GM18511 (cell line): ENCODE measurements around the gene C15orf39.
A peak's percentile ranks its signal among the peaks of the same experiment; 100 is the strongest.
"Not testable (repeated sequence)": the region's sequence is repeated elsewhere in the genome, so short reads cannot be mapped to it uniquely, and the experiment has no call there.

ENCODE experiments used
- ATAC-seq: cut with Tn5 transposase; IDR thresholded peaks from one replicate; pipeline ENCODE4 v1.9.1; 2021; ENCODE audit warnings: mild to moderate bottlenecking, moderate library complexity; ENCODE audit not compliant: unreplicated experiment

Gene C15orf39

DNA sequence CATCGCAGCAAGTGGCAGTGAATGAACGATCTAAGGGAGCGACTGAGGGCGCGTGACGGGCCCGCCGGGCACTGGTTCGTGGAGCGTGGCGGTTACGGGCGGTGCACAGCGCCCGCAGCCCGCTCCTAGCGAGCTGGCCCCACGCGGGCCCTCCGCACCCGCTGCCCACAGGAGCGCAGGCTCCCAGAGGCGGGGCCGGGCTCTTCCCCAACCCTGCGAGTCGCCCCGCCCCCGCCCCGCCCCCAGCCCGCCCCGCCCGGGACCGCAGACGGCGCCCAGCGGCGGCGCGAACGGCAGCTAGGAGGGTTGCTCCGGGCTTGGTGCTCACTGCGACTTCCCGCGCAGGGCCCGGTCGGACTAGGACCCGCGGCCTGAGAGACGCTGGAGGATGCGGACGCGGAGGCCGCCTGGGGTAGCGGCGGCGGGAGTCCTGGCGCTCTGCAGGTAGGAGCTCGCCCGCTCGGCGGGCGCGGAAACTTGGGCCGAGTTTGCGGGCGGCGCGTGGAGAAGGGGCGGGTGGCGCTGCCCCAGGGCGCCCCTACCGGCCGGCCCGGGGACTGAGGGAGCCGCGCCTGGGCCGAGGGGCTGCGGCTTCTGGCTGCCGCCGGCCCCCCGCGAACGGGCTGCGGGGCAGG, at the start of gene C15orf39:
Gene C15orf39, plus strand, starts transcription at position 267 of the 635 bp plus-strand sequence. CDS start 4,167 bp downstream, outside the sequence.
- ATAC-seq, result peak; percentile 49

GRCh38 chr15:75152382-75153079, 49.2 kb upstream of the C15orf39 start:
- ATAC-seq, result no peak

DNA sequence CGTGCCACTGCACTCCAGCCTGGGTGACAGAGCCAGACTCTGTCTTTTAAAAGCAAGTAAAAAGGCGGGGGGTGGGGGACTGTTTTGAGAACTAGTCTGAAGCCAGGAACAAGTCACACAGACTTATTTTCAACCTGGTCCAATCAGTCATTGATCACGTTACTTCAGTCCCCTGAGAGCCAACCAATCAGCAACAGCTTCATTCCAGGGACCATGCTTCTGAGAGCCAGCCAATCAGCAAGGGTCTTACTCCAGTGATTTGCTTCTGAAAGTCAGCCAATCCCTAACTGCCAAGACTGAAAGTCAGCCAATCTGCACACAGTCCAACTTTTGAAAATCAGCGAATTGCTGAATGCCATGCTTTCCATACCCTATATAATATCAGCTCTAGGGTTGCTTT, 48.6 kb upstream of the C15orf39 start:
- ATAC-seq, result no peak

DNA sequence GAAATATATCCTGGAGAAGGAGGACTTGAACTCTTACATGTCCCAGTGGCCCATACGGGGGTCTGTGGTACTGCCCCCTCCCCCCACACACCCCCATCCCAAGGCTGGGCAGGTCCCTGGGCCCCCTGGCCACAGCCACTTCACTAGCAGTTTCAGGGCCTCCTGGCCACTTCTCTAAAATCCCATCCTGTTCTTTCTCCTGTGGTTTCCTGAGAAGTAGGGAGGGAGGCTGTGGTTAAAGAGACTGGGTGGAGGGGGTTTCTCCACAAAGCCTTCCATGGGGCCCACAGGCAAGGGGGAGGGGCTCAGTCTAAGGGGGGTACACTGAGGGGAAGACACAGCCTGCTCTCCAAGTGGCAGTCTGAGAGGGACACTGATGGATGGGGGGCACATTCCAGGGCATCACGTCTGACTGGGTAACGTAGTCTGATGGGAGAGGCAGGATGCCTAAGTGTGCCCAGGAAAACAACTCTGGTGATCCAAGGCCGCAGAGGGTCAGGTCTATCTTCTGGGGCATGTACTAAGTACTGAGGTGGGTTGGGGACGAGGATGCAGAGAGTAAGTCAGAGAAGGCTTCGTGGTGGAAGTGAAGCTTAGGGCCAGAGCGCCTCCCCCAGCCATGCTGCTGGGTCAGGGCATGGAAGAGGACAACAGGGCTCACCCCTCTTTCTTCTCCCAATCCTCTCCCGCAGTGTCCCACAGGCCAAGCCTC, 48.0 kb upstream of the C15orf39 start:
- ATAC-seq, result no peak

GRCh38 chr15:75154461-75155062, 47.1 kb upstream of the C15orf39 start:
- ATAC-seq, result no peak

DNA sequence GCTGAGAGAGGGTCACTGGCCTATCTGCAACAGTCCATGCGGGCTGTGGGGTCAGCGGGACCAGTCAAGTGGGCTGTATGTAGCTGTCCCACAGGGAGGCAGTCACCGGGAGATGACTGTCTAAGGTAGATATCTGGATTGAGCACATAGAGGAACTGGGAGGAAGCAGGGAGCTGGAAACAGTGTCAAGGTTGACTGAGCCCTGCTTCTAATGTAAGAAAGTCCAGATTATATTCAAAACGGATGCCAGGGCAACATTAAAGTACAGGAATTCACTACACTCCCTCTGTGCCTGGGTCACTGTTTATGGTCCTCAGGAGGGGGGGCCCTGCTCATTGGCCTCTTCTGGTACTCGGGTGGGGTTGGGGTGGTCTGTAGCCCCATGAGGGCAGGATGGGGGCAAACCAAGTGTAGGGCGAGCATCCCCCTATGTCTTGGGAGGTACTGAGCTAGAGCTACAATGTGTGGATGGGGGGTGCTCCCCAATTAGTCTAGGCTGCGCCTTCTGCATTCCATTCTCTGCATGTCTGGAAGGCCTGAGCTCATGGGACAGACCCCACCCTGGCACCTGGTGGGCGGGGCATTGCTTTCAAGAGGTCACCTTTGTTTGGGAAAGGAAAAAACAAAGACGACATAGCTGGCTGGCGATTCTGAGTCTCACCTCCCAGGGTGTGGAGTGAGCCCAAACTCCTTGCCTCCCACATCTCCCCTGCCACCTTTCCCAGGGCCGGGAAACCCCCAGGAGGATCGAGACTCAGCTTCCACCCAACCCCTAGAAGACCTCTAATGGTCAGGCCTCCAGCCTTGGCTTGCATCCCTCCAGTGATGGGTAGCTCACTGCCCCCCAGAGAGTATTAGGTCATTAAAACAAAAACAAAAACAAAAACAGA, 45.1 kb upstream of the C15orf39 start:
- no peak for ATAC-seq

GRCh38 chr15:75158402-75158801, 43.3 kb upstream of the C15orf39 start:
- ATAC-seq, result no peak

- ATAC-seq, result no peak
These were observed 42.4 kb upstream of the C15orf39 start for GRCh38 chr15:75159244-75159643.

GRCh38 chr15:75161106-75161916, 40.4 kb upstream of the C15orf39 start:
- no peak for ATAC-seq

DNA sequence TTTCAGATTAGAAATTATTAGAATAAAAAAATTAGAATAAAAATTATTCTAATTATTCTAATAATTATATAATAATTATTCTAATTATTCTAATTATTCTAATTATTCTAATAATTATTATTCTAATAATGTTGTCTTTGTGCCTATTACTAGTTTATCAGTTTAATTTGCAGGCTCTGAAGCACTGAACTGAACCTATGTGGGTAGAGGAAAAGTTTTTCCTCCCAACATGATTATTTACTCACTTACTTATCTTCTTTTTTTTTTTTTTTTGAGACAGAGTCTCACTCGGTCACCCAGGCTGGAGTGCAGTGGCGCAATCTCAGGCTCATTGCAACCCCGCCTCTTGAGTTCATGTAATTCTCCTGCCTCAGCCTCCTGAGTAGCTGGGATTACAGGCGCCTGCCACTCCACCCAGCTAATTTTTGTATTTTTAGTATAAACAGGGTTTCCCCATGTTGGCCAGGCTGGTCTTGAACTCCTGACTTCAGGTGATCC, 39.7 kb upstream of the C15orf39 start:
- ATAC-seq, result no peak

DNA sequence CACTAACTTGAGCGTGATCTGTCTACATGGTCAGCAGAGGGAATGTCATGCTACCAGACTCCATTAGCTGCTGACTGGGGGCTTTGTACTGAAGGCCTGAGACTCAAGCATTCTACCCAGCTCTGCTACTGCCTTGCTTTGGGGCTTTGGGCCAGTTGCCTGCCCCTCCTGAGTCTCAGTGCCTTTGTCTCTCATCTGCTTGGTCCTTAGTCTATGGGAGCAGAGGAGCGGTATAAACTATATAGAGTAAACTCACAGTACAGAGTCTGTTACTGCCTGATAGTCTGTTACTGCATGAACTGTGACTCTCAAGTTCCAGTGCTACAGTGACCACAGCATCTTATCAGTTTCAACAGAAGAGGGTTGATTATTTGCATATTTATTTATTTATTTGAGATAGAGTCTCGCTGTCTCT, 38.5 kb upstream of the C15orf39 start:
- no peak for ATAC-seq

- ATAC-seq, result no peak
These were observed 36.9 kb upstream of the C15orf39 start for GRCh38 chr15:75164625-75165350.

DNA sequence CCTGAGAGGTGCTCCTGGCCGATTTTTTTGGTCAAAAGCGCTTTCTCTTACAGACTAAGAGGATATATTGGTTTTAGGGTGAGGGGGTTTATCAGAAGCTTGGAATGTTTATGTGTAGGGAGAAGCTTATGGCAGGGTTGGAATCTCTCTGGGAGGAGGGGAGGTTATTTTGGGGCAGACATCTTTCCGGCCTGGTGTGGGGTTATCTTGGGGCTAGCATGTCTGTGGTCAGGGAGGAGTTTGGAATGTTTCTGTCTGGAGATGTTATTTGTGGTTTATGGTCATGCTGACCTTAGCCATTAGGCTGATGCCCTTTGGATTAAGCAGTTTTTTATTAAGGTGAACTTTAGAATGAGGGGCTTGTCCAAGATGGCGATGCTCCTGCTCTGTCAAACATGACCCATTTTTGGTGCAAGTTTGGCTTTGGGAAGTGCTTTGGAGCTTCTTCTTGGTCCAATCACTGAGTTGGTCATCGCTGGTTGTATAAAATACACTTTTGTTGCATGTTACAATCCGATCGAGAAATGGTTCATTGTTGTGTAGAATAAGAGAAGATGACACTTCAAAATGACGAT, 35.1 kb upstream of the C15orf39 start:
- not testable (repeated sequence) for ATAC-seq

DNA sequence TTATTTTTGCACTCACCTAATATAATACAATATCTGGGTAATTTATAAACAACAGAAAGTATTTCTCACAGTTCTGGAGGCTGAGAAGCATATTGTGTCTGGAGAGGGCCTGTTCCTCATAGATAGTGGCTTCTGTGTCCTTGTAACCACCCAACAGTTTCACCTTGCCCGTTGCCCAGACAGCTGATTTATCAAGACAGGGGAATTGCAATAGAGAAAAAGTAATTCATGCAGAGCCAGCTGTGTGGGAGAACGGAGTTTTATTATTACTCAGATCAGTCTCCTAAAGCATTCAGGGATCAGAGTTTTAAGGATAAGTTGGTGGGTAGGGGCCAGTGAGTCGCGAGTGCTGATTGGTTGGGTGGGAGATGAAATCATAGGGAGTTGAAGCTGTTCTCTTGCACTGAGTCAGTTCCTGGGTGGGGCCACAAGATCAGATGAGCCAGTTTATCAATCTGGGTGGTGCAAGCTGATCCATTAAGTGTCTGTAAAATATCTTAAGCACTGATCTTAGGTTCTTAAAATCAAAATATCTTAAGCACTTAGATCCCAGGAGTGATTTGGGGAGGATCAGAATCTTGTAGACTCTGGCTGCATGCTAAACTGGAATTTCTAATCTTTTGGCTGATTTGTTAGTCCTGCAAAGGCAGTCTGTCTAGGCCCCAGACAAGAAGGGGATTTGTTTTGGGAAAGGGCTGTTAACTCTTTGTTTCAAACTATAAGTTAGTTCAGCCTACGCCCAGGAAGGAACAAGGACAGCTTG, 33.9 kb upstream of the C15orf39 start:
- no peak for ATAC-seq

DNA sequence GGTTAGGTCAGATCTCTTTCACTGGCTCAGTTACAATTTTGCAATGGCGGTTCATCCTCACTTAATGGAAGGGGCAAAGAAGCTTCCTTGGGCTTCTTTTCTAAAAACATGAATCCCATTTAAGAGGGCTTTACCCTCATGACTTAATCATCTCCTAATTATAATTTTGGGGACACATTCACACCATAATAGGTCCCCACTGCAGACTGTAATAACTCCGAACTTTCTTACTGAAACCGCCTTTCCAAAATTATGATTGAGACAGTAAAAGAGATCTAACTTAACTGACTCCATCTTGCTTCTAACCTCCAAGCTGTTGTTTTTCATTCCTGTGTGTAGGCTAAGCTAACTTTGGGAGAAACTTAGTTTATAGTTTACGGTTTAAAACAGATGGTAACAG, 33.3 kb upstream of the C15orf39 start:
- ATAC-seq, result no peak

DNA sequence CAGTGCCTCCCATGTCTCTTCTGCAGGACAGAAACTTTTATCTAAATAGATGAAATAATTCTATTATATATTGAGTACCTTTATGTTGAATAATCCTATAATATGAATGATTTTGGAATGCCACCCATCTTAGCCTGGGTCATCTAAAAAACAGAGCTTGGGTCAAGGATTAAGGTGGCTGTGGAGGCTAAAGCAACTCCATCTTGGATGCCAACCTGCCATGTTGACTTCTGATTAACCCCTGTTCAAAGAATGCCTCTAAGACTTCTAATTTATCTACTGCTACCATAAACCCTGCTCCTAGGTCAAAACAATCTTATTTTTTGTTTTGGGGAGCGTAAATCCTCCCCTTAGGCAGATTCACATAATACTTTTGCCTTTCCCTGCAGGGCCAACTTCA, 31.5 kb upstream of the C15orf39 start:
- ATAC-seq, result no peak

GRCh38 chr15:75170711-75171341, 30.9 kb upstream of the C15orf39 start:
- ATAC-seq, result no peak
